HUDEP-2 (cell line): ENCODE measurements around the gene TDRD9.

Experiments used
- DNase-seq, 76 experiments: peaks; one replicate each; lab custom pipeline; 2025; ENCODE audit not compliant: unreplicated experiment in 76 of 76; lab: John Stamatoyannopoulos, UW

The TDRD9 gene

GRCh38 chr14:104086661-104087461 is 158.6 kb downstream of the TDRD9 start:
- no peak for DNase-seq

DNA sequence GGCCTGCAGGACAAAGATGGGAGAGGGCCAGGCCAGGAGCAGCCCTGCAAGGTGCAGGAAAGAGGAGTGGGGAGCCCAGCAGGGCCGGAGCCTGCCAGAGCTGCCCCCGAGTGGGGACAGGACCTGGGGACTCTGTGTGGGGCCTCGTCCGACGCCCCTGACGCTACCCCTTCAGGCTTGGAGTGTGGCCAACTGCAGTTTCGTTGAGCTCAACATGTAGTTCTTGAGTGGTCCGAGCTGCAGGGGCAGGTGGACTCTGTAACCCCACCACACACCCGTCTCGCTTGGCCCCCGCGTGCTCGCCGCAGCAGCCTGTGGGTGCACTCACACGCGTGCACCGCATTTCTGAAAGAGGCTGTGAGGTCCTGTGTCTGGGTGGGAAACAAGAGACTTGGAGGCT is 159.2 kb downstream of the TDRD9 start:
- DNase-seq: no peak

- no peak for DNase-seq
These were observed 160.0 kb downstream of the TDRD9 start for GRCh38 chr14:104087981-104088850.

- no peak for DNase-seq
These were observed 162.0 kb downstream of the TDRD9 start for GRCh38 chr14:104090071-104090748.

DNA sequence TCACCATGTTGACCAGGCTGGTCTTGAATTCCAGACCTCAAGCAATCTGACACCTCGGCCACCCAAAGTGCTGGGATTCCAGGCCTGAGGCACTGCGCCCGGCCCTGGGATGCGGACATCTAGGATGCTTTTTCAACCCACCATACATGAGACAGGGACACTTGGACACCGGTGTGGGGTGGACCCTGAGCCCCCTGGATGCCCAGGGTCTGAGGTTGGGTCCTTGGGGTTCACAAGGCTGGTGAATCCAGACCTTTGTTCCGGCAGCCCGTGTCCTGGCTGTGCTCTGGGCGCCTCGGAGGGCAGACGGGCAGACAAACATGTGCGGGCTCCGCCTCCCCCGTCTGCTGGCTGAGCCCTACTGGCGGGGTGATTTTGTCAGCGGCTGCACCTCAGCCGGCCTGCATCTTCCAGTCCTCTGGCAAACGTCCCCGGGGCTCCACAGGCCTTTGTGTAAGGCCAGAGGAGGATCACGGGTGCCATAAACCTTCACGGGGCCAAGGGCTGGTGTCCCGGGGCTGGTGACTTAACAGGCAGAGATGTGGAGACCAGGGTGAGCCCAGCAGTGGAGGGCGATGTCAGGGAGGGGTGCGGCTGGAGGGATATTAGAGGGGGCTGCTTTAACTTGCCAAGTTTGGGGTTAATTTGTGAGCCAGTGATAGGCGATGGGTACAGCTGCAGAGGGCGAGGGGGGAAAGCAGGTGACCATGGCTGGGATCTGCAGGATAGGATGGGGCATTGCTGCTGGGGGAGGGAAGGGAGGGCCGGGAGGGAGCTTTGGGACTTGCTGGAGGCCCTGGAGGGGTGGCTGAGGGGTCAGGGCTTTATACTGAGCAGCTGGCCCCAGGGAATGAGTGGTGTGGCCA is 163.0 kb downstream of the TDRD9 start:
- DNase-seq: no peak

- no peak for DNase-seq
These were observed 163.9 kb downstream of the TDRD9 start for GRCh38 chr14:104091927-104092771.

- DNase-seq: no peak
These were observed 164.7 kb downstream of the TDRD9 start for GRCh38 chr14:104092931-104093365.

DNA sequence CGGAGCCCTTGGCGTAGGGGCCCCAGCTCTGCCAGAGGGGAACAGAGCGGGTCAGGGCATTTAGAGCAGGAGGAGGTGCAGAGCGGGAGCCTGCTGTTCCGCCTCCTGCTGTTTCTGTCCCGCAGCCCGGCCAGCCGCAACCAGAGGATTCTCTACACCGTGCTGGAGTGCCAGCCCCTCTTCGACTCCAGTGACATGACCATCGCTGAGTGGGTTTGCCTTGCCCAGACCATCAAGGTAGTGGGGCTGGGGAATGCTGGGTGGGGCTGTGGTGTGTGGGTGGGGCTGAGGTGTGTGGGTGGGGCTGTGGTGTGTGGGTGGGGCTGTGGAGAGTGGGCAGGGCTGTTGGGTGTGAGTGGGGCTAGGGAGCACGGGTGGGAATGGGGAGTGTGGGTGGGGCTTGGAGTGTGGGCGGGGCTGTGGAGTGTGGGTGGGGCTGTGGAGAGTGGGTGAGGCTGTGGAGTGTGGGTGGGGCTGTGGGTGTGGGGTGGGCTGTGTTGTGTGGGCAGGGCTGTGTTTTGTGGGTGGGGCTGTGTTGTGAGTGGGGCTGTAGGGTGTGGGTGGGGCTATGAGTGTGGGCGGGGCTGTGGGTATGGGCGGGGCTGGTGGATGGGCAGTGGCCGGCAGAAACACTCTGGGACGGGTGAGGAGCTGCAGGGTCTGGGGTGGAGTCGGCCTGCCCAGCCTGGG is 165.3 kb downstream of the TDRD9 start:
- DNase-seq: peak in 31 of 76 experiments; percentile 3 to 56 (median 28)

GRCh38 chr14:104094056-104094708 is 165.9 kb downstream of the TDRD9 start:
- no peak for DNase-seq

GRCh38 chr14:104094709-104095425 is 166.6 kb downstream of the TDRD9 start:
- DNase-seq: peak in 59 of 76 experiments; percentile 5 to 79 (median 56)

- no peak for DNase-seq
These were observed 167.4 kb downstream of the TDRD9 start for GRCh38 chr14:104095426-104096310.

DNA sequence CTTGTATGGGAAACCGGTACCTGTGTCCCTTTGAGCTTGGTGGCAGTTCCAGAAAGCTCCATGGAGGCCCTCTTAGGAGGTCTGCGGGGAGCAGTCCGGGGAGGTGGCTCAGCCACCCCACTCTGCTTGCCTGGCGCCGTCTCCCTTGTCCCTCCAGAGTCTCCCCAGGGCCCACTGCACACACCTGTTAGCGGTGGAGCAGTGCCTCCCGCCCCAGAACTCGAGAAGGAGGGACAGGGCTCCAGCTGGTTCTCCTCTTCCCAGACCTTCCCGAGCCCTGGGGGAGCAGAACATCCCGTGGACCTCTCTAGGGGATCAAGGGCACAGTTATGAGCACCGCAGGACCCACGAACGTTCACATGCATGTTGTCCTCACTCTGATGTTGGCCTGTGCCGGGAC is 168.1 kb downstream of the TDRD9 start:
- no peak for DNase-seq

DNA sequence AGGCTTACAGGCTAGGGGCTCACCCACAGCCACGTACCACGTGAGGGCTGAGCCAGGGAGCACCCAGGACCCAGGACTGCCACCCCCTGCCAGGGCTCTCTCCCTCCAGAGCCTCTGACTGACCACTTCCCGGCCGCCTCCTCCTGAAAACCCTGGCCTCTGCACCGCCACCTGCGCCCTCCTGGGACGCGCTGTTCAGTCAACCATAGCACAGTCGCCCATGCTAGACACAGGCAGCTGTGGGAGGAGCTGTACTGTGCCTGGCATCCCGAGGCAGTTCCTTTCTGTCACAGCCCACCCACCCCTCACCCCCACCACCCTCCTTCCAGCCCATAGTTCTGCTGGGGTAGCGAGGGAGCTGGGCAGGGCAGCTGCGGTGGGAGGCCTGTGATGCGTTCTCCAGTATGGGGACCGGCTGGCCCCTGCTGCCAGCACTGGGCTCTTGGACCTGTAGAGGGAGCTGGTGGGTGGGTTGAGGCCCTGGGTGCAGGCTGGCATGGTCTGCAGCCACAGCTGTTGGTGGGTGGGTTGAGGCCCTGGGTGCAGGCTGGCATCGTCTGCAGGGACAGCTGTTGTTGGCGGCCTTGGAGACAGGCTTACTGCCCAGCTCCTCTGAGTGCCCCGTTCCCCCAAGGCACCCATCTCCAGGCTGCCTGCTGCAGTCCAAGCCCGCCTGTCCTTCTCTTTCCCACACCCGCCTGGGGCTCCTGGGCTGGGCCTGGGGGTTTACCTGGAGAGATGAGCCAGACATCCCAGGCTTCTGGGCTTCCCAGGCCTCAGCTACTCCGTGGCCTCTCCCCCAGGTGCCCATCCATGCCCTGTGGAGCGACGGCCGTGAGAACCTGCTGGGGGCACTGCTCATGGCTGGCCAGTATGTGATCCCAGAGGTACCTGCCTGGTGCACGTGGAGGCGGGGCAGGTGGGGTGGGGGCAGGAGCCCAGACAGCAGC is 168.8 kb downstream of the TDRD9 start:
- DNase-seq: peak in 7 of 76 experiments; percentile 4 to 27 (median 9)

DNA sequence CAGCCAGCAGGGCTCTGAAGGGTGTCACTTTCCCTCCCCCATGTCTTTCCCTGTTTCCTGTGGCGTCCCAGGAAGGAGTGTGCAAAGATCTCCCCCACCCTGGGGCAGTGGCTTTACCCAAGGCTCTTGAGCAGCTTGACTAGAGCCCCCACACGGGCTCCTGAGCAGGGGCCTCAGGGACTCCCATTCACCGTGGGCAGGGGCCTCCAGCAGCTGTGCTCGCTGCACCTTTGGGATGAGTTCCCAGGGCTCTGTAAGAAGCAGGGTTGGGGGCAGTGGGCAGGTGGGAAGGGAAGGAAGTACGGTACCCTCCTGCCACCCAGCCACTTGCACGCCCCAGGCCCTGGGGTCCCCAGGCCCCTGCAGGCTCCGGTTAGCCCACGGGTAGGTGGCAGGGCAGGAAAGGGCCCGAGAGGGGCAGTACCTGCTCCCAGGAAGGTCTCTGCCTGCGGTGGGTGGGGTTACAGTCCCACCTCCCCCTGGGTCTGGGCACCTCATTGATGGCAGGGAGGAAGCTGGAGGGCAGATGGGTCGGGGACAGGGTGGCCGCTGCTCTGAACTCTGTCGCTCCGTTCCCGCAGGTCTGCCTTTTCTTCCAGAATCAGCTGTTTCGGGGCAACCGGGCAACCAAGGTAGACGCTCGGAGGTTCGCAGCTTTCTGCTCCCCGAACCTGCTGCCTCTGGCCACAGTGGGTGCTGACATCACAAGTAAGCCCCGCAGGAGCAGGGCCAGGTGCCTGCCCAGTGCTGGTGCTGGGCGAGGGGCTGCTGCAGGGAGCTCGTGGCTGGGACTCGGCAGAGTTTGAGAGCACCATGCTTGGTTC is 170.2 kb downstream of the TDRD9 start:
- no peak for DNase-seq
